GM12864 (cell line): ENCODE data around the gene MLLT1.

ENCODE experiments used
- DNase-seq: peaks from one replicate; pipeline ENCODE4 v3.0.0-alpha.2; 2011; ENCODE audit warnings: low read depth
- H3K4me3 ChIP-seq: 2 replicates; pipeline ENCODE4 v1.5.1; 2011; ENCODE audit warnings: mild to moderate bottlenecking, low read depth, low read length, control low read depth
- TF ChIP-seq, protein P1 (sequence below): IDR thresholded peaks from 2 replicates; pipeline ENCODE4 v1.5.1; 2011; ENCODE audit warnings: low read depth, mild to moderate bottlenecking, moderate library complexity, low read length, control low read depth, inconsistent platforms; ENCODE audit errors: missing control alignments

Gene MLLT1

DNA sequence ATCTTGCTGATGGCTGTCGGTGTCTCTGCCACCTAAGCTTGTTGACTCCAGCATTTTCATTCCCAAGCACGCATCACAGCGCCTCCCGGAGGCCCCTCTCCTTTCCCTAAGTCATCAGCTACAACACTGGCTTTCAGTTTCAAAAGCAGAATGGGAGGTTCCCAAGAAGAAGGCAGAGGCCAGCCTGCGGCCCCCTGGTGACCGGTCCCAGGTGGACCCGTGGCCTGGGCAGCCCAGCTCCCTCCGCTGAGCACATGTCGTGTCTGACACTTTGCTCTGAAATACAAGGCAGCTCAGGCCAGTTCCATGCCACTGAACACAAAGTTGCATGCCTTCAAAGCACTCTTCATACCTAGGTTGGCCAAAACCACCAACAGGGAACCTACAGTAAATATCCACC lies 8.5 kb downstream of the MLLT1 start:
- no peak overlapping the region for H3K4me3 ChIP-seq
- no peak for DNase-seq
- TF ChIP-seq, protein P1, sequence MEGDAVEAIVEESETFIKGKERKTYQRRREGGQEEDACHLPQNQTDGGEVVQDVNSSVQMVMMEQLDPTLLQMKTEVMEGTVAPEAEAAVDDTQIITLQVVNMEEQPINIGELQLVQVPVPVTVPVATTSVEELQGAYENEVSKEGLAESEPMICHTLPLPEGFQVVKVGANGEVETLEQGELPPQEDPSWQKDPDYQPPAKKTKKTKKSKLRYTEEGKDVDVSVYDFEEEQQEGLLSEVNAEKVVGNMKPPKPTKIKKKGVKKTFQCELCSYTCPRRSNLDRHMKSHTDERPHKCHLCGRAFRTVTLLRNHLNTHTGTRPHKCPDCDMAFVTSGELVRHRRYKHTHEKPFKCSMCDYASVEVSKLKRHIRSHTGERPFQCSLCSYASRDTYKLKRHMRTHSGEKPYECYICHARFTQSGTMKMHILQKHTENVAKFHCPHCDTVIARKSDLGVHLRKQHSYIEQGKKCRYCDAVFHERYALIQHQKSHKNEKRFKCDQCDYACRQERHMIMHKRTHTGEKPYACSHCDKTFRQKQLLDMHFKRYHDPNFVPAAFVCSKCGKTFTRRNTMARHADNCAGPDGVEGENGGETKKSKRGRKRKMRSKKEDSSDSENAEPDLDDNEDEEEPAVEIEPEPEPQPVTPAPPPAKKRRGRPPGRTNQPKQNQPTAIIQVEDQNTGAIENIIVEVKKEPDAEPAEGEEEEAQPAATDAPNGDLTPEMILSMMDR: no peak

DNA sequence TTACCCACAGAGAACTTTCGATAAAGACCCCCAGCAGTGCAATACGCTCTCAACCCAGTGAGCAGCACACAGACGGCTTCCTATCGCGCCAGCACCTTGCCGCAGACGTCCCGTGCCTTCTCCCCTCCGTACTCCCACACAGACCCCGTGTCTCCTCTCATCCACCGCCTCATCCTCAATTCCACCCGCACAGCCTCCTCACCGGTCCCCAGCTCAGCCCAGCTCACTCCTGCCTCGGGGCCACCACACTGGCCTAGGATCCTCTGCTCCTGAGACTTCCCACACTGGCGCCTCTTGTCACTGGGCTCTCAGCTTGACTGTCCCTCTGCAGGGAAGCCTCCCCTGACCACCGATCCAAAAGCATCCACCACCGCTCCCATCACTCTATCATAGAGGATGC lies 9.0 kb downstream of the MLLT1 start:
- no peak overlapping the region for H3K4me3 ChIP-seq
- TF ChIP-seq, protein P1: no peak
- no peak for DNase-seq

DNA sequence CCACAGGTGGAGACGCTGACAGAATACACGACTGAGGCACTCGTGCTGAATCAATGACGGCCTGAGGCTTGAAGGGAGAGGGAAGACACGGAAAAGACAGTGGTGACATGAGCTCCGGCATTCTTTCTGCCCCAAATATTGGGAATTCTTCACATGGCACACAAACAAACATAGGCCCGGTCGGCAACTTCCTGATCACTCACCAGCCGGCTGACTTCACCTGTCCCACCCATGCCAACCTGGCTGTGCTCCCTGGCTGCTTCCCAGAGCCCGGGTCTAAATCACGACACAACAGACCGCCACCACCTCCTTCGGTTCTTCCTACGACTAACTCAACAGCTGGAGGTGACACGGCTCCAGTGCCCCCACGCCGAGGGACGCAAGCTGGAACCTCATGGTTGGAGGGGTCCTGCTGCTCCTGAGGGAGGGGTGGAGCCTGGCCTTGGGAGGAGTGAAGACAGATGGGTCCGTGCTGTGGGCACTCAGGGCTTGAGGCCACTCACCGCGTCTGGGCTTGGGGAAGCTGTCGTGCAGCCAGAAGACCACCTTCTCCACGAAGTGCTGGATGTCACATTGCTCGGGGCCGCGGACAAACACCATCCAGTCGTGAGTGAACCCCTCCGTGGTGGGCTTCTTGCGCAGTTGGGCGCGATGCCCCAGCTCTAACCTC lies 9.6 kb downstream of the MLLT1 start:
- no peak overlapping the region for H3K4me3 ChIP-seq

DNA sequence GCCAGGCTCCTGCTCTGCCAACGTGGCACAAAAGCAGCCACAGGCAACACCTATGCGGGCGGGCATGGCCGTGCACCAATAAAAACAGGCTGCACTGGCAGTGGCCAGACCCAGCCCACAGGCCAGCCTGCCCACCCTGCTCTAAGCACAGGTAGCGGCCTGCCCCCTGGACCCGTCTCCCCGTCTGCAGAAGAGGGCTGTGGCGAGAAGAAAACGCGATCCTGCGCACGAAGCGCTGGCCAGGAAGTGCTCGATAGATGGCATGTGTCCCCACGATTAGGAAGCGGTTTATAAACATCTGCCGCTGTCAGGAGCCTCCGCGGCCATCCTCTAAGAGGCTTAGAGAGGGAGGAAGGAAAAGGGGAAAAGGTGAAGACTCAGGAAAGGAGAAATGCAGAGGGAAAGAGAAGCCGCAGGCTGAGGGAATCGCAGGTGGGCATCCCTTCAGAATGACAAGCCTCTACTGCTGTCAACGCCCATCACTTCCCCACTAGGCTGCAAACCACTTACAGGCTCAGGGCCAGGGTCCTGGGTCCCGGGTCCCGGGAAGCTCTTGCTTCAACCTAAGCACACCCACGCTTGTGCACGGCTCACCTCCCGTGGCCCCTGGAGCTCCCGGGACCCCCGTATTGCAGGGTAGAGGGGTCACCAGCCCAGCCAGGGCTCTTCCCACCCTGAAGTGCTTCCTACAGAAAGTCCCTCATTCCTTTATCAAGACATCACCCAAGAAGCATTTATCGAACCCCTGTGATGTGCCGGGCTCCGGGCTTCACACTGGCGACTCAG lies 10.5 kb downstream of the MLLT1 start:
- TF ChIP-seq, protein P1: no peak
- no peak overlapping the region for H3K4me3 ChIP-seq
- DNase-seq: no peak

More for the DNA sequence above, 9.6 kb downstream of the MLLT1 start:
- DNase-seq: no peak
- TF ChIP-seq, protein P1: no peak

DNA sequence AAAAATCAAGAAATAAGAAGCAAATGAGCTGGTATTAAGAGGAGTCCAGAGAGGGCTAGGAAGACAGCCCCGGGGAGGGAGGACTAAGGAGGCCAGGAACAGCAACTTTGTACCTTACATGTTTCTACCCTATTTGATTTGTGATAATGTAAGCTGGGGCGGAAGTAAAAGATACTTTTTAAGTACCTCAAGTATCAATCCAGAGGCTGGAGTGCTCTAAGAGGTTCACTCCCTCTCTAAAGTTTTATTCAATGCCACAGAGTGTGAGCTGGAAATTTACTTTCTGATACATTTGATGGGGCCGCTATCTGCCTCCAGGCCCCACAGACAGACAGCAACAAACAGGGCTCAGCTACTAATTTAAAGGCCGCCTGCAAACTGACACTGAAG lies 11.4 kb downstream of the MLLT1 start:
- no peak for DNase-seq
- H3K4me3 ChIP-seq: no peak overlapping the region
- TF ChIP-seq, protein P1: no peak

DNA sequence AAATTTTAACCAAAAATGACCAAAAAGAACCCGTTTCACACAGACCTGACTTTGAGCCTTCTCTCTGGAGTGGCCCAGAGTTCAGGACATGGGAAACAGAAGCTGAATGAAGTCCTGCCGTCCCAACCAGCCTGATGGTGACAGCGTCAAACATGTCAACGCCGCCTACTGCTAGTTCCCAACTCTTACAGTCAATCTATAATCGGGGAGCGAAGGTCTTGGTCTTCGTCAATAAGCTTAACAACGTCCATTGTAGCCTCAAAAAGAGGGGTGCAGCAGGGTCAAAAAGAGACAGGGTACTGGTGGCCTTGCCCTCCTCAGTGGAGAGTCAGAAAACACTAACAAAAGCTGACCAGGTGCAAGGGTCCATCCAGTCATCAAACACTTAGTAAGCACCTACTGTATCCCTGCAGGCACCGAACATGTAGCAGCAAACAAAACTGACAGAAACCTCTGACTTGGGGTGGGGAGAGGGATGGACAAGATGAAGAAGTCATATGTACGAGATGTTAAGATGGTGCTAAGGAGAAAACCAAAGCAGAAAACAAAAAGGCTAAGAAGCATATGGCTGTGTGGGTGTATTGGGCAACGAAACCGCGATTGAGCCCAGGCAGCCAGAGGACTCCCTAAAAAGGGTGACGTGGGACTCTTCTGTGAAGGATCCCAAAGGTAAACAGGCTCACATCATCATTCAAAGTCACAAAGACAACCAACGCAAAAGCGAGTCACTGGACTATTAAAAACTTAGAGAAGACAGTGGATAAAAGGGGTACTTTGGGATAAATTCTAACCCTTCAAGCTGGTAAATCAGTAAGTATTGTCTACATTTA lies 12.0 kb downstream of the MLLT1 start:
- H3K4me3 ChIP-seq: no peak overlapping the region
- no peak for DNase-seq
- TF ChIP-seq, protein P1: no peak
